Liver (tissue), 9 donors: ENCODE data around the gene RAD9A. TPM values are rescaled to one million over a fixed set of nuclear protein-coding genes. Genes with fewer than 3 reads are reported as not detected.

Experiments used
- DNase-seq: peaks from one replicate; pipeline ENCODE4 v3.0.0-alpha.2; 2017; ENCODE audit warnings: low spot score
- H3K27ac ChIP-seq, 2 donors: one replicate each; pipeline ENCODE4 v1.7.0; 2013; ENCODE audit warnings: inconsistent platforms in 2 of 2, low read length in 2 of 2, control low read depth in 1 of 2, low read depth in 1 of 2, mild to moderate bottlenecking in 1 of 2
- H3K27me3 ChIP-seq, 4 donors: one replicate each; pipeline versions ENCODE4 v1.6.1 to v1.7.0; 2013; ENCODE audit warnings: low read length in 3 of 4, inconsistent platforms in 1 of 4, mild to moderate bottlenecking in 1 of 4, moderate library complexity in 1 of 4; ENCODE audit not compliant: control insufficient read depth in 4 of 4, insufficient read depth in 4 of 4
- H3K36me3 ChIP-seq, 4 donors: one replicate each; pipeline versions ENCODE4 v1.6.1 to v1.7.0; 2013; ENCODE audit warnings: low read length in 3 of 4, mild to moderate bottlenecking in 3 of 4, low read depth in 1 of 4, moderate library complexity in 1 of 4; ENCODE audit not compliant: control insufficient read depth in 4 of 4, insufficient read depth in 3 of 4
- H3K4me1 ChIP-seq, 4 donors: one replicate each; pipeline versions ENCODE4 v1.6.1 to v1.7.0; 2013; ENCODE audit warnings: low read length in 3 of 4, mild to moderate bottlenecking in 3 of 4, moderate library complexity in 1 of 4; ENCODE audit not compliant: control insufficient read depth in 4 of 4, insufficient read depth in 4 of 4
- H3K4me3 ChIP-seq, 3 donors: one replicate each; pipeline versions ENCODE4 v1.6.1 to v1.7.0; 2013; ENCODE audit warnings: low read length in 3 of 3, control low read depth in 1 of 3, low read depth in 1 of 3, mild to moderate bottlenecking in 1 of 3
- H3K9ac ChIP-seq, 2 donors: one replicate each; pipeline ENCODE4 v1.7.0; 2013; ENCODE audit warnings: low read length in 2 of 2, mild to moderate bottlenecking in 2 of 2, moderate library complexity in 2 of 2, control low read depth in 1 of 2, low read depth in 1 of 2
- H3K9me3 ChIP-seq, 4 donors: one replicate each; pipeline versions ENCODE4 v1.6.1 to v1.7.0; 2013; ENCODE audit warnings: low read length in 3 of 4; ENCODE audit not compliant: control insufficient read depth in 4 of 4
- ATF3 ChIP-seq: IDR thresholded peaks from 2 replicates; pipeline ENCODE4 v1.6.1; 2016; ENCODE audit warnings: antibody characterized with exemption
- CTCF ChIP-seq: fragments of 150-350 bp; IDR thresholded peaks from 2 replicates; pipeline ENCODE4 v1.5.1; 2017; ENCODE audit warnings: improper control_type of control experiment, low read depth, low read length; ENCODE audit not compliant: missing input control
- EGR1 ChIP-seq, 2 donors: IDR thresholded peaks; 2 replicates each; pipeline ENCODE4 v1.6.1; 2016 to 2018; ENCODE audit warnings: antibody characterized with exemption in 2 of 2, low read depth in 2 of 2
- FOXA1 ChIP-seq: IDR thresholded peaks from 2 replicates; pipeline ENCODE4 v1.6.1; 2016; ENCODE audit warnings: antibody characterized with exemption
- FOXA2 ChIP-seq: IDR thresholded peaks from 2 replicates; pipeline ENCODE4 v1.6.1; 2016; ENCODE audit warnings: antibody characterized with exemption
- GABPA ChIP-seq, 2 donors: IDR thresholded peaks in 1 of 2; conservative IDR thresholded peaks in 1 of 2; 2 replicates each; pipeline ENCODE4 v1.6.1; 2016; ENCODE audit warnings: antibody characterized with exemption in 2 of 2, mild to moderate bottlenecking in 1 of 2, moderate library complexity in 1 of 2
- HNF4A ChIP-seq, 2 donors: conservative IDR thresholded peaks; 2 replicates each; pipeline ENCODE4 v1.6.1; 2016; ENCODE audit warnings: antibody characterized with exemption in 2 of 2, mild to moderate bottlenecking in 2 of 2
- HNF4G ChIP-seq: IDR thresholded peaks from 2 replicates; pipeline ENCODE4 v1.6.1; 2016; ENCODE audit warnings: antibody characterized with exemption
- JUND ChIP-seq, 2 donors: IDR thresholded peaks; 2 replicates each; pipeline ENCODE4 v1.6.1; 2016; ENCODE audit warnings: antibody characterized with exemption in 2 of 2
- MAX ChIP-seq: IDR thresholded peaks from 2 replicates; pipeline ENCODE4 v1.6.1; 2016; ENCODE audit warnings: antibody characterized with exemption
- NR2F2 ChIP-seq: IDR thresholded peaks from 2 replicates; pipeline ENCODE4 v1.6.1; 2016; ENCODE audit warnings: antibody characterized with exemption
- RAD21 ChIP-seq, 2 donors: IDR thresholded peaks; 2 replicates each; pipeline ENCODE4 v1.6.1; 2016; ENCODE audit warnings: antibody characterized with exemption in 2 of 2, mild to moderate bottlenecking in 2 of 2
- REST ChIP-seq: IDR thresholded peaks from 2 replicates; pipeline ENCODE4 v1.6.1; 2016; ENCODE audit warnings: antibody characterized with exemption, mild to moderate bottlenecking
- RXRA ChIP-seq, 2 donors: IDR thresholded peaks; 2 replicates each; pipeline ENCODE4 v1.6.1; 2017 to 2018; ENCODE audit warnings: antibody characterized with exemption in 2 of 2, mild to moderate bottlenecking in 1 of 2
- SP1 ChIP-seq: IDR thresholded peaks from 2 replicates; pipeline ENCODE4 v1.6.1; 2018; ENCODE audit warnings: antibody characterized with exemption, mild to moderate bottlenecking
- TAF1 ChIP-seq: conservative IDR thresholded peaks from 2 replicates; pipeline ENCODE4 v1.6.1; 2016; ENCODE audit warnings: antibody characterized with exemption, mild to moderate bottlenecking
- YY1 ChIP-seq: IDR thresholded peaks from 2 replicates; pipeline ENCODE4 v1.6.1; 2016; ENCODE audit warnings: antibody characterized with exemption, mild to moderate bottlenecking
- WGBS: extraction: QIAGEN DNeasy Blood & Tissue Kit; methylation state at CpG from one replicate; pipeline ENCODE4 v1.1.7; 2013; 5-methylcytosine and 5-hydroxymethylcytosine counted together
- polyA plus RNA-seq, 2 donors: library from polyadenylated mRNA; stranded (reverse) in 1 of 2; unstranded in 1 of 2; fragments of 200-250 nt in 1 of 2; fragments of >200 nt in 1 of 2; fragmentation: Nextera tagmentation in 1 of 2; extraction: Ambion mirVana in 1 of 2; gene quantifications; one replicate each; pipeline versions ENCODE4 v1.2.1 to v1.2.3, GENCODE V29; 2013 to 2015
- total RNA-seq, 2 donors: library from RNA; depleted of rRNA; stranded (reverse); fragments of >200 nt; gene quantifications; one replicate each; pipeline ENCODE4 v1.2.3, GENCODE V29; 2014
- TF ChIP-seq, protein P1 (sequence below): IDR thresholded peaks from 2 replicates; pipeline ENCODE4 v1.6.1; 2016; ENCODE audit warnings: antibody characterized with exemption
- donor health status: healthy.
- donor health status: healthy.
- donor health status: healthy.
- donor health status: healthy.
- donor health status: healthy.

RAD9A gene
- total and polyA plus RNA-seq, 4 donors, result 4.5 to 8.6 (median 5.6) TPM

- DNase-seq, result no peak
- 82% methylated on average over 6 of the region's 6 CpGs for whole genome bisulfite sequencing
- no peak overlapping the region for H3K4me3 ChIP-seq
- H3K4me1 ChIP-seq, result peaks cover 19 to 36% (median 28%) of the 10 kb centered on the region in 4 donors
- H3K27me3 ChIP-seq, result no peaks in the 10 kb centered on the region
- TF ChIP-seq ATF3 (no peak), GABPA (IDR thresholded peaks at IDR 0.05 in 1 of 2, conservative IDR thresholded peaks at IDR 0.05 in 1 of 2) (no peak)
- H3K27ac ChIP-seq, result no peak overlapping the region
- no peak overlapping the region for H3K9ac ChIP-seq
- no peaks in the 10 kb centered on the region for H3K9me3 ChIP-seq
- H3K36me3 ChIP-seq, result no peaks in the 10 kb centered on the region
These were observed 31.1 kb downstream of the RAD9A start for GRCh38 chr11:67422891-67423290.

GRCh38 chr11:67423466-67423865 is 31.7 kb downstream of the RAD9A start:
- Histone ChIP-seq H3K27ac (no peak overlapping the region), H3K27me3 (no peaks in the 10 kb centered on the region), H3K9me3 (no peaks in the 10 kb centered on the region), H3K4me1 (peaks cover 15 to 34% (median 25%) of the 10 kb centered on the region in 4 donors), H3K4me3 (no peak overlapping the region), H3K9ac (no peak overlapping the region), H3K36me3 (no peaks in the 10 kb centered on the region)
- 97% methylated on average over 13 of the region's 13 CpGs for WGBS
- DNase-seq, result no peak
- TF ChIP-seq ATF3 (no peak), NR2F2 (no peak), REST (no peak), CTCF (no peak), RAD21 (IDR thresholded peaks at IDR 0.05) (no peak), TAF1 (no peak), YY1 (no peak), GABPA (IDR thresholded peaks at IDR 0.05 in 1 of 2, conservative IDR thresholded peaks at IDR 0.05 in 1 of 2) (no peak), FOXA1 (no peak), RXRA (IDR thresholded peaks at IDR 0.05) (no peak), HNF4G (no peak), SP1 (no peak), EGR1 (IDR thresholded peaks at IDR 0.05; ENCODE audit: low read depth in 2 of 2) (no peak), HNF4A (conservative IDR thresholded peaks at IDR 0.05) (no peak), FOXA2 (no peak), MAX (no peak), JUND (IDR thresholded peaks at IDR 0.05) (no peak)
- TF ChIP-seq, protein P1, sequence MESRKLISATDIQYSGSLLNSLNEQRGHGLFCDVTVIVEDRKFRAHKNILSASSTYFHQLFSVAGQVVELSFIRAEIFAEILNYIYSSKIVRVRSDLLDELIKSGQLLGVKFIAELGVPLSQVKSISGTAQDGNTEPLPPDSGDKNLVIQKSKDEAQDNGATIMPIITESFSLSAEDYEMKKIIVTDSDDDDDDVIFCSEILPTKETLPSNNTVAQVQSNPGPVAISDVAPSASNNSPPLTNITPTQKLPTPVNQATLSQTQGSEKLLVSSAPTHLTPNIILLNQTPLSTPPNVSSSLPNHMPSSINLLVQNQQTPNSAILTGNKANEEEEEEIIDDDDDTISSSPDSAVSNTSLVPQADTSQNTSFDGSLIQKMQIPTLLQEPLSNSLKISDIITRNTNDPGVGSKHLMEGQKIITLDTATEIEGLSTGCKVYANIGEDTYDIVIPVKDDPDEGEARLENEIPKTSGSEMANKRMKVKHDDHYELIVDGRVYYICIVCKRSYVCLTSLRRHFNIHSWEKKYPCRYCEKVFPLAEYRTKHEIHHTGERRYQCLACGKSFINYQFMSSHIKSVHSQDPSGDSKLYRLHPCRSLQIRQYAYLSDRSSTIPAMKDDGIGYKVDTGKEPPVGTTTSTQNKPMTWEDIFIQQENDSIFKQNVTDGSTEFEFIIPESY, result no peak
